Activated CD4-positive, alpha-beta T cell treated with anti-CD3 and anti-CD28 coated beads, Interleukin-2, amount 50 U/mL, for 24 hours (primary cell): ENCODE results near the gene KRTAP2-2.

ENCODE experiments used
- DNase-seq, 2 donors: peaks; one replicate each; pipeline ENCODE4 v3.0.0-alpha.2; 2020; ENCODE audit warnings: low read depth in 1 of 2, low spot score in 1 of 2

The KRTAP2-2 gene

DNA sequence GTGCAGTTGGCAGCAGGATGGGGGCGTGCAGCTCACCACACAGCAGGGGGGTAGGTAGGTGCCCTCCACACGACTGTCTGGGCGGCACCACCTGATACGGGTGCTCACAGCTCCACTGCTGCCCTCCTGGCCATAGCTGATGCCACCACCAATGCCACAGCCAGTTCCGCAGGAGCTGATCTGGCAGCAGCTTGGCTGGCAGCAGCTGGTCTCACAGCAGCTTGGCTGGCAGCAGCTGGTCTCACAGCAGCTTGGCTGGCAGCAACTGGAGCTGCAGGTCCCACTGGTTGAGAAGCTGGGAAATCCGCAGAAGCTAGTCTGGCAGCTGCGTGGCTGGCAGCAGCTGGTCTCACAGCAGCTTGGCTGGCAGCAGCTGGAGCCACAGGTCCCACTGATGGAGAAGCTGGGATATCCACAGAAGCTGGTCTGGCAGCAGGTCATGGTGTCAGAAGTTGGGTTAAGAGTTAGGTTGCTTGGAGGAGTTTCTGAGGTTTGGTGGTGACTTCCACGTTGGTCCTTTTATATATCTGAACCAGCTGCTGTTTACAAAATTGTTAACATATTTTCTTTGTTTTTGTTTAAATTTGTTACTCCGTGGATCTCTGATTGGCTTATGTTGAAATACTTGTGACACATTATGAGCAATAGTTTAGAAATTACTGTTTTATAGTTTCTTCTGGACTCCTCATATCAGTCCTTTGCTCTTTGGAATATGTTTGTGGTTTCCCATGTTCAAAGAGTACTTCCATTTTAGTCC lies 28.1 kb downstream of the KRTAP2-2 start, which contains the start of gene KRTAP1-5:
KRTAP1-5 (minus strand) TSS at position 494 of the 757 bp plus-strand sequence; CDS start at position 441, 53 bp downstream.
- DNase-seq = no peak

GRCh38 chr17:41024697-41025096 lies 30.3 kb downstream of the KRTAP2-2 start:
- DNase-seq = no peak

GRCh38 chr17:41020336-41020735 lies 34.7 kb downstream of the KRTAP2-2 start:
- no peak for DNase-seq

DNA sequence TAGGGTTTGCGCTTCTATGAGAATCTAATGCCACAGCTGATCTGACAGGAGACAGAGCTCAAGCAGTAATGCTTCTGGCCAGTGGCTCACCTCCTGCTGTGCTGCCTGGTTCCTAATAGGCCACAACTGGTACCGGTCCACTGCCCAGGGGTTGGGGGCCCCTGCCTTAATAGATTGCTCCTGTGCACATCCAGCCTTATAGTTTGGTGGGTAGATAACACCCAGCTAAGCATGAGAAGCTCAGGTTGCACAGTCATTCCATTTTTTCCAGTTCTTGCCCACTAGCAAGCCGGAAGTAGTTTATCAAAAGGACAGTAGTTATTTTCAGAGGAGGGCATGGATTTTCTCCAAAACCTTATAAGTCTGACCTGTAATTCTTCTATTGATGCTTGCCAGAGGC lies 35.6 kb downstream of the KRTAP2-2 start:
- DNase-seq = no peak

DNA sequence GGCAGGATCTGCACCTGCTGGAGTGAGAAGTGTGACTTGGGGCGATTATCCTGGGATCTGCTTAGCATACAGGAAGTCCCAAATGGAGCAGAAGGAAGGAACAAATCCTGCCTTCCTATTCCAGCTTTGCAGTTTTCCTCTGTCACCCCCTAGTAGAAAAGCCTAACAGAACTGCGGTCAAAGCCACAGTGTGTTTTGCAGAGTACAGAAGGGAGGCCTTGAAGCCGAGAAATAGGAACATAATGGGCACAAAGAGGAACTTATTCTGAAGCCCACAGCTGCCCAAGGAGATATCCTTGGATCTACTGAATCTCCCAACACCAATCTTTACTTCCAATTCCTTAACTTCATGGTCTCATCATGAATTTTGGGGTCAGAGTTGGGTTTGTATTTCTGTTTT lies 36.5 kb downstream of the KRTAP2-2 start:
- DNase-seq = no peak

DNA sequence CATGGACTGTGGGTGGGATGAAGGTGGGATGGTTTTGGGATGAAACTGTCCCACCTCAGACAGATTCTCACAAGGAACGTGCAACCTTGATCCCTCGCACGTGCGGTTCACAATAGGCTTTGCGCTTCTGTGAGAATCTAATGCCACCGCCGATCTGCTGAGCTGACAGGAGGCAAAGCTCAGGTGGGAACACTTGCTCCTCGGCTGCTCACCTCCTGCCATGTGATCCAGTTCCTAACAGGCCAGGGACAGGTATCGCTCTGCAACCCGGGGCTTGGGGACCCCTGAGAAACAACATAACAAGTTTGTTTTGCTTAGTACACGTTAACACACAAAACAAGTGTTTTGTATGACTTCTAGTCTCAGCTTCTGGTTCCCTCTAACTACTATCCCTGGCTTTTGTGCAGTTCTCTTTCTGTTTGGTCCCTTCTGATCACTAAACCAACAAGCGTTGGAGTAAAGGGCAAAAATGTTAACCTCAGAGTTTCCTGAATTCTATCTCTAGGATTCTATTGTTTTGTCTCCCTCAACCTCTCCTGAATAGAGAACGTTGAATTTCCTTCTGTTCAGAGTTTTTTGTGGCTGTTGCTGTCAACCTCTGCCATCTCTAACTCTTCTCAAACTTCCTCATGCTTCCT lies 38.3 kb downstream of the KRTAP2-2 start:
- DNase-seq = no peak

GRCh38 chr17:41015454-41015853 lies 39.6 kb downstream of the KRTAP2-2 start:
- DNase-seq = no peak

GRCh38 chr17:41013606-41014005 lies 41.4 kb downstream of the KRTAP2-2 start:
- DNase-seq = no peak

- no peak for DNase-seq
Measured at GRCh38 chr17:41013181-41013580, 41.8 kb downstream of the KRTAP2-2 start.

DNA sequence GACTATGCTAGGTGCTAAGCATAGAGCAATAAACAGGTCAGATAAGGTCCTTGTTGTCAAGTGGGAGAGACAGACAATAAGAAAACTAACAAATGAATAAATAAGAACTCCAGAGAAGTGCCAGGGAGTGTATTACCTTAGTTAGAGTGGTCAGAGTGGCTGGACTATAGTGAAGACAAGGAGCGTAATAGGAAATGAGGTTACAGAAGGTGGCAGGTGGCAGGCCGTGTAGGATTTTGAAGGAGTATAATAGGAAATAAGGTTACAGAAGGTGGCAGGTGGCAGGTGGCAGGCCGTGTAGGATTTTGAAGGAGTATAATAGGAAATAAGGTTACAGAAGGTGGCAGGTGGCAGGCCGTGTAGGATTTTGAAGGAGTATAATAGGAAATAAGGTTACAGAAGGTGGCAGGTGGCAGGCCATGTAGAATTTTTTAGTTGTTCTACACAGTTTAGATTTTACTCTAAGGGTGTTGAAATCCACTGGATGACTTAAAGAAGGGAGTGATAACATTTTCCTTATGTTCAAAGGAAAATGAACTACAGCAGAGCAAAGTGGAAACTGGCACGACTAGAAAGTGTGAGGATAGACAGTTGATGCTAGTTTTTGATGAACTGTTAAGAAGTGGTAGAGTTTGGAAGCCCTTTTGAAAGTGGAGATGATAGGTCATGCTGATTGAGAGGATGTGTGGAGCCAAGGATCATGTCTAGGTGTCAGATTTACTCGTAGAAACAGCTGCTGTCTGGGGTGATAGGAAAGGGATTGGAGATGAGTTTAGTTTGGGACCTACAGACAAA lies 42.5 kb downstream of the KRTAP2-2 start:
- DNase-seq = no peak

- no peak for DNase-seq
Measured at GRCh38 chr17:41010441-41010840, 44.6 kb downstream of the KRTAP2-2 start.

- no peak for DNase-seq
Measured at GRCh38 chr17:41009936-41010335, 45.1 kb downstream of the KRTAP2-2 start.

DNA sequence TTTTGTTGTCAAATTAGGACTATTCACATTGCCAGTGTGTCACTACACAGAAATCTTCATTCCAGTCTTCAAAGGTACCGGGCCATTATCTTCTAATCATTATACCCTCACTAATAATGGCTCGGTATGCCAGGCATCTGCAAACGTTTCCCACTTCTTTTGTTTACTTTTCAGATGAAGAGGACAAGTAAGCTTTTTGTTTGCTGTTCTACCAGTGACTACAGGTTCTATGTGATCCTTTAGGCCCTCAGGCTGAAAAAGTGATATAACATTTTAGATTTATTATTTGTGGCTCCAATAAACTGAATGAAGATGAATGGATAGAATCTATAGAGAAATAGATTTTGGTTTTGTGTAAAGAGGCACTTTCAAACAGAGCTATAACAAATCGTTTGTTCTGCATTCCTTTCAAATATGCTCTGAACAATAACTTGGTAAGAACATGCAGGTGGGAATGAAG lies 45.7 kb downstream of the KRTAP2-2 start:
- no peak for DNase-seq

DNA sequence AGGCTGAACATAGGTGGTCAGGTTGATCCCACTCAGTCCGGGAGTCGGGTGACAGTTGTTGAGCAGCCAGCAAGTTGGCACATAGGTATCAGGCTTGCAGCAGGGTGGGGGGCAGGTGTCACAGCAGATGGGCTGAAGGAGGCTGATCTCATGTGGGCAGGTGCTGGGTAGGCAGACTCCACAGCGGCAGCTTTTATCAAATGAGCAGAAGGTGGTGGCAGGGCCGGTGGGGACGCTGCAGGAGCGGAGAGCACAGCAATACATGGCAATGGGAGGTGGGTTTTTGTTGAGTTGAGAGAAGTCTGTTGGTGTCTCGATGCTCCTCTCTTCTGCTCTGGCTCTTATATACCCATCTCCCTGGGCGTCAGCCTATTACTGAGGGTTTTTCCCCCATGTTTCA lies 46.2 kb downstream of the KRTAP2-2 start, which contains the start of gene KRTAP3-1:
KRTAP3-1 (minus strand) TSS at position 318 of the 400 bp plus-strand sequence; CDS start at position 264, 54 bp downstream.
- no peak for DNase-seq
